Stomach (tissue), 4 donors: ENCODE measurements around the gene DAND5.

Experiments used
- CTCF ChIP-seq, 7 experiments: fragments of 450-650 bp in 4 of 7; fragments of 200-600 bp in 3 of 7; sonication (generic) in 3 of 7; IDR thresholded peaks; one replicate each; pipeline ENCODE4 v1.5.1; 2016 to 2019; ENCODE audit warnings: antibody characterized with exemption in 7 of 7, control low read depth in 2 of 7, mild to moderate bottlenecking in 1 of 7
- EP300 ChIP-seq: sonication (generic); formaldehyde crosslinking; IDR thresholded peaks from one replicate; pipeline ENCODE4 v1.6.1; 2017; ENCODE audit warnings: antibody characterized with exemption
- POLR2A ChIP-seq, 4 donors: fragments of 450-650 bp; IDR thresholded peaks; one replicate each; pipeline ENCODE4 v1.6.1; 2016; ENCODE audit warnings: antibody characterized with exemption in 4 of 4, control low read depth in 2 of 4, mild to moderate bottlenecking in 1 of 4, moderate library complexity in 1 of 4

- TF ChIP-seq CTCF (IDR thresholded peaks at IDR 0.05) (no peak), EP300 (no peak), POLR2A (IDR thresholded peaks at IDR 0.05) (no peak)
Measured at GRCh38 chr19:13010038-13010991, 40.9 kb downstream of the DAND5 start.
